Measurements from ENCODE around the gene TBC1D22A. TPM values are rescaled to one million over a fixed set of nuclear protein-coding genes. Genes with fewer than 3 reads are reported as not detected.

Gene TBC1D22A
- total and polyA plus RNA-seq, 4 donors = 4.1 to 12.4 (median 8.4) TPM

- no peak for DNase-seq (ENCODE audit: low spot score)
- H3K27me3 ChIP-seq (ENCODE audit: control insufficient read depth in 4 of 4, insufficient read depth in 4 of 4, low read length in 3 of 4) = no peaks in the 10 kb centered on the region
- WGBS = 96% methylated on average over 7 of the region's 7 CpGs
- H3K9me3 ChIP-seq (ENCODE audit: control insufficient read depth in 4 of 4, low read length in 3 of 4) = peaks cover 0 to 4% (median under 1%) of the 10 kb centered on the region in 4 donors
- no peak for TF ChIP-seq FOXA2 (IDR thresholded peaks at IDR 0.05)
- no peak for TF ChIP-seq FOXA1 (IDR thresholded peaks at IDR 0.05)
- TF ChIP-seq GABPA (IDR thresholded peaks at IDR 0.05 in 1 of 2, conservative IDR thresholded peaks at IDR 0.05 in 1 of 2) = no peak
- TF ChIP-seq YY1 (IDR thresholded peaks at IDR 0.05) = no peak
- TF ChIP-seq TAF1 (conservative IDR thresholded peaks at IDR 0.05) = no peak
- TF ChIP-seq JUND (IDR thresholded peaks at IDR 0.05) = no peak
- TF ChIP-seq NR2F2 (IDR thresholded peaks at IDR 0.05) = no peak
- TF ChIP-seq RAD21 (IDR thresholded peaks at IDR 0.05) = no peak
- no peak for TF ChIP-seq HNF4A (conservative IDR thresholded peaks at IDR 0.05)
- TF ChIP-seq ZBTB33 (IDR thresholded peaks at IDR 0.05) = no peak
- TF ChIP-seq, protein P1, sequence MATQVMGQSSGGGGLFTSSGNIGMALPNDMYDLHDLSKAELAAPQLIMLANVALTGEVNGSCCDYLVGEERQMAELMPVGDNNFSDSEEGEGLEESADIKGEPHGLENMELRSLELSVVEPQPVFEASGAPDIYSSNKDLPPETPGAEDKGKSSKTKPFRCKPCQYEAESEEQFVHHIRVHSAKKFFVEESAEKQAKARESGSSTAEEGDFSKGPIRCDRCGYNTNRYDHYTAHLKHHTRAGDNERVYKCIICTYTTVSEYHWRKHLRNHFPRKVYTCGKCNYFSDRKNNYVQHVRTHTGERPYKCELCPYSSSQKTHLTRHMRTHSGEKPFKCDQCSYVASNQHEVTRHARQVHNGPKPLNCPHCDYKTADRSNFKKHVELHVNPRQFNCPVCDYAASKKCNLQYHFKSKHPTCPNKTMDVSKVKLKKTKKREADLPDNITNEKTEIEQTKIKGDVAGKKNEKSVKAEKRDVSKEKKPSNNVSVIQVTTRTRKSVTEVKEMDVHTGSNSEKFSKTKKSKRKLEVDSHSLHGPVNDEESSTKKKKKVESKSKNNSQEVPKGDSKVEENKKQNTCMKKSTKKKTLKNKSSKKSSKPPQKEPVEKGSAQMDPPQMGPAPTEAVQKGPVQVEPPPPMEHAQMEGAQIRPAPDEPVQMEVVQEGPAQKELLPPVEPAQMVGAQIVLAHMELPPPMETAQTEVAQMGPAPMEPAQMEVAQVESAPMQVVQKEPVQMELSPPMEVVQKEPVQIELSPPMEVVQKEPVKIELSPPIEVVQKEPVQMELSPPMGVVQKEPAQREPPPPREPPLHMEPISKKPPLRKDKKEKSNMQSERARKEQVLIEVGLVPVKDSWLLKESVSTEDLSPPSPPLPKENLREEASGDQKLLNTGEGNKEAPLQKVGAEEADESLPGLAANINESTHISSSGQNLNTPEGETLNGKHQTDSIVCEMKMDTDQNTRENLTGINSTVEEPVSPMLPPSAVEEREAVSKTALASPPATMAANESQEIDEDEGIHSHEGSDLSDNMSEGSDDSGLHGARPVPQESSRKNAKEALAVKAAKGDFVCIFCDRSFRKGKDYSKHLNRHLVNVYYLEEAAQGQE (IDR thresholded peaks at IDR 0.05) = no peak
- no peak for TF ChIP-seq RXRA (IDR thresholded peaks at IDR 0.05)
- TF ChIP-seq EGR1 (IDR thresholded peaks at IDR 0.05; ENCODE audit: low read depth in 2 of 2) = no peak
- no peak overlapping the region for H3K27ac ChIP-seq (ENCODE audit: low read depth in 1 of 2, low read length in 2 of 2)
- H3K36me3 ChIP-seq (ENCODE audit: control insufficient read depth in 4 of 4, insufficient read depth in 3 of 4, low read depth in 1 of 4, low read length in 3 of 4) = peaks cover 0 to 2% (median 2%) of the 10 kb centered on the region in 4 donors
- no peak overlapping the region for H3K9ac ChIP-seq (ENCODE audit: low read depth in 1 of 2, low read length in 2 of 2)
- no peak overlapping the region for H3K4me3 ChIP-seq (ENCODE audit: low read depth in 1 of 3, low read length in 3 of 3)
- H3K4me1 ChIP-seq (ENCODE audit: control insufficient read depth in 4 of 4, insufficient read depth in 4 of 4, low read length in 3 of 4) = no peaks in the 10 kb centered on the region
Measured at GRCh38 chr22:47074105-47074504, 311.7 kb downstream of the TBC1D22A start.

DNA sequence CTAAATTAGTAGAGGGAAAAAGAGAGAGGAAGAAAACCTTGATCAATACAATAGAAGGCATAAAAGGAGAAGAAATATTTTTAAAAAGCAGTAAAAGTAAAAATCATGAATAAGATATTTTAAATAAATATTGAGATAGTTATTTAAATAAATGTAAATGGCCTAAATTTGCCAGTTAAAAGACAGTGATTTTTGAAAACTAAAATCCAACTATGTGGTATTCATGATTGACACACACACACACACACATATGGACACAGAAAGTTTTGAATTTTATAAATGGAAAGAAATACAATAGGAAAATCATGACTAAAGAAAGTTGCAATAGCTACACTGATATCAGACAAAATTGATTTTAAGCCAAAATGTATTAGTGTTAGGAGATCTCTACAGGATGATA lies 313.1 kb downstream of the TBC1D22A start:
- Histone ChIP-seq H3K27me3 (ENCODE audit: control insufficient read depth in 4 of 4, insufficient read depth in 4 of 4, low read length in 3 of 4) (no peaks in the 10 kb centered on the region), H3K9ac (ENCODE audit: low read depth in 1 of 2, low read length in 2 of 2) (no peak overlapping the region), H3K9me3 (ENCODE audit: control insufficient read depth in 4 of 4, low read length in 3 of 4) (peaks cover 0 to 4% (median under 1%) of the 10 kb centered on the region in 4 donors), H3K36me3 (ENCODE audit: control insufficient read depth in 4 of 4, insufficient read depth in 3 of 4, low read depth in 1 of 4, low read length in 3 of 4) (peaks cover 0 to 2% (median 2%) of the 10 kb centered on the region in 4 donors), H3K4me1 (ENCODE audit: control insufficient read depth in 4 of 4, insufficient read depth in 4 of 4, low read length in 3 of 4) (no peaks in the 10 kb centered on the region), H3K4me3 (ENCODE audit: low read depth in 1 of 3, low read length in 3 of 3) (no peak overlapping the region), H3K27ac (ENCODE audit: low read depth in 1 of 2, low read length in 2 of 2) (no peak overlapping the region)
- DNase-seq (ENCODE audit: low spot score) = no peak
- TF ChIP-seq, protein P1 (IDR thresholded peaks at IDR 0.05) = no peak
- TF ChIP-seq JUND (IDR thresholded peaks at IDR 0.05) = no peak
- no peak for TF ChIP-seq HNF4A (conservative IDR thresholded peaks at IDR 0.05)
- TF ChIP-seq RAD21 (IDR thresholded peaks at IDR 0.05) = no peak
- no peak for TF ChIP-seq TAF1 (conservative IDR thresholded peaks at IDR 0.05)
- no peak for TF ChIP-seq GABPA (IDR thresholded peaks at IDR 0.05 in 1 of 2, conservative IDR thresholded peaks at IDR 0.05 in 1 of 2)
- no peak for TF ChIP-seq MAX (IDR thresholded peaks at IDR 0.05)
- TF ChIP-seq RXRA (IDR thresholded peaks at IDR 0.05) = no peak
